HepG2 (cell line): ENCODE data around the gene INTU. TPM values are rescaled to one million over a fixed set of nuclear protein-coding genes. Genes with fewer than 3 reads are reported as not detected.
A peak's percentile ranks its signal among the peaks of the same experiment; 100 is the strongest.

Source experiments
- ATAC-seq: fragments of 200-7000 bp; cut with Tn5 transposase; 3 replicates; pipeline ENCODE4 v1.9.1; 2020; ENCODE audit warnings: mild to moderate bottlenecking, moderate library complexity
- BruUV-seq: library from RNA; stranded (reverse); fragments of 400-500 nt; replicated peaks from 2 replicates; lab custom pipeline; 2021; lab: Mats Ljungman, UMichigan
- CTCF ChIA-PET: fragments of 300-600 bp; formaldehyde crosslinking; extraction: SDS; loops from one replicate; lab custom pipeline; 2021; ENCODE audit warnings: low total read pairs, inconsistent platforms, low intra/inter-chr PET ratio; lab: Yijun Ruan, JAX
- POLR2A ChIA-PET: fragments of 350-600 bp; sonication (Branson Sonifier 250); formaldehyde crosslinking; loops from one replicate; lab custom pipeline; 2020; ENCODE audit warnings: antibody characterized with exemption, inconsistent platforms; lab: Yijun Ruan, JAX
- DNase-seq: peaks from one replicate; pipeline ENCODE4 v3.0.0-alpha.2; 2015; ENCODE audit warnings: low spot score
- FAIRE-seq: peaks from 3 replicates; lab custom pipeline; 2011; peaks lifted over from hg19 to GRCh38; lab: Jason Lieb, UNC
- H2AFZ ChIP-seq: one replicate; pipeline ENCODE4 v1.6.1; 2011; ENCODE audit warnings: low read length, inconsistent platforms
- H3K27ac ChIP-seq: fragments of 300-600 bp; 3 replicates; pipeline ENCODE4 v1.8.0; 2011; ENCODE audit warnings: mixed run types, mild to moderate bottlenecking, mixed read lengths, low read length, inconsistent platforms; ENCODE audit not compliant: insufficient read depth; ENCODE audit errors: extremely low read length
- H3K27me3 ChIP-seq, 2 experiments: fragments of 200-600 bp in 1 of 2; 2 replicates in 1 of 2; 3 replicates in 1 of 2; pipeline versions ENCODE4 v1.6.0 to v1.8.0; 2011; ENCODE audit warnings: low read length in 2 of 2, mild to moderate bottlenecking in 2 of 2, moderate library complexity in 2 of 2, inconsistent platforms in 1 of 2; ENCODE audit not compliant: insufficient read depth in 2 of 2, control insufficient read depth in 1 of 2
- H3K36me3 ChIP-seq, 2 experiments: fragments of 200-600 bp in 1 of 2; replicated peaks in 1 of 2; 2 replicates in 1 of 2; 3 replicates in 1 of 2; pipeline versions ENCODE4 v1.5.1 to v1.8.0; 2011; ENCODE audit warnings: low read length in 2 of 2, inconsistent platforms in 1 of 2; ENCODE audit not compliant: insufficient read depth in 2 of 2, control insufficient read depth in 1 of 2
- H3K4me1 ChIP-seq: 2 replicates; pipeline ENCODE4 v1.5.1; 2012; ENCODE audit warnings: low read length, inconsistent platforms; ENCODE audit not compliant: insufficient read depth
- H3K4me2 ChIP-seq: 2 replicates; pipeline ENCODE4 v1.6.0; 2011; ENCODE audit warnings: low read depth, low read length, inconsistent platforms
- H3K4me3 ChIP-seq, 3 experiments: fragments of 200-600 bp in 1 of 3; sonication (generic), shearing (Covaris generic) in 1 of 3; replicated peaks in 1 of 3; 2 replicates each; pipeline ENCODE4 v1.5.1; 2011 to 2016; ENCODE audit warnings: low read length in 3 of 3, inconsistent platforms in 2 of 3, low read depth in 2 of 3, mild to moderate bottlenecking in 2 of 3, control low read depth in 1 of 3, mixed read lengths in 1 of 3; ENCODE audit not compliant: insufficient read depth in 1 of 3
- H3K79me2 ChIP-seq: one replicate; pipeline ENCODE4 v1.6.1; 2011; ENCODE audit warnings: low read length, inconsistent platforms; ENCODE audit not compliant: insufficient read depth
- H3K9ac ChIP-seq: 2 replicates; pipeline ENCODE4 v1.6.0; 2011; ENCODE audit warnings: mild to moderate bottlenecking, low read depth, low read length, inconsistent platforms; ENCODE audit not compliant: insufficient read depth
- H3K9me3 ChIP-seq: 2 replicates; pipeline ENCODE4 v1.5.1; 2012; ENCODE audit warnings: mild to moderate bottlenecking, low read length
- H4K20me1 ChIP-seq: 2 replicates; pipeline ENCODE4 v1.6.0; 2011; ENCODE audit warnings: inconsistent platforms, mild to moderate bottlenecking, low read length, moderate library complexity; ENCODE audit not compliant: insufficient read depth
- ARID3A ChIP-seq: IDR thresholded peaks from 2 replicates; pipeline ENCODE4 v1.6.1; 2012; ENCODE audit warnings: low read depth, low read length, improper control_type of control experiment
- CEBPB ChIP-seq: IDR thresholded peaks from 2 replicates; pipeline ENCODE4 v1.6.1; 2011; ENCODE audit warnings: low read depth, low read length, improper control_type of control experiment, borderline replicate concordance
- HOXA9 ChIP-seq: sonication (generic); formaldehyde crosslinking; IDR thresholded peaks from 2 replicates; pipeline ENCODE4 v1.8.1; 2022; ENCODE audit warnings: missing genetic modification reagents, mild to moderate bottlenecking, moderate library complexity, borderline replicate concordance
- MED13 ChIP-seq: sonication (generic); formaldehyde crosslinking; IDR thresholded peaks from 2 replicates; pipeline ENCODE4 v1.5.0; 2020; ENCODE audit warnings: missing genetic modification reagents
- SMC3 ChIP-seq: IDR thresholded peaks from 2 replicates; pipeline ENCODE4 v1.6.1; 2011; ENCODE audit warnings: low read length, improper control_type of control experiment
- STAG1 ChIP-seq: sonication (generic); formaldehyde crosslinking; IDR thresholded peaks from 2 replicates; pipeline ENCODE4 v1.4.0; 2020; ENCODE audit warnings: missing genetic modification reagents
- WGBS: methylation state at CpG from one replicate; pipeline ENCODE4 v1.1.6; 2017; ENCODE audit warnings: low lambda C conversion rate; 5-methylcytosine and 5-hydroxymethylcytosine counted together
- in situ Hi-C: cut with HindIII; loops from 2 replicates; pipeline ENCODE4 v1.10.0; 2017; ENCODE audit warnings: low pct_unique_long_range_greater_than_20kb; ENCODE audit not compliant: extremely low pct_ligation_motif_present
- intact Hi-C: fragments of 100-400 bp; cut with micrococcal nuclease; formaldehyde crosslinking; loops from one replicate; pipeline ENCODE4 v1.10.0; 2022; ENCODE audit not compliant: unreplicated experiment
- polyA plus RNA-seq, 8 experiments: library from polyadenylated mRNA; depleted of rRNA in 3 of 8; stranded (reverse) in 7 of 8; unstranded in 1 of 8; fragments of >200 nt; fragmentation: Illumina TruSeq in 4 of 8; extraction: Trizol in 4 of 8; gene quantifications; 2 replicates each; pipeline versions ENCODE4 v1.2.1 to v1.2.3, GENCODE V29; 2011 to 2016; ENCODE audit warnings: low read depth in 4 of 8, missing spikeins in 1 of 8, mixed read lengths in 1 of 8; ENCODE audit not compliant: insufficient read depth in 1 of 8
- total RNA-seq, 5 experiments: library from RNA; depleted of rRNA; stranded (reverse); fragments of >200 nt; fragmentation: Illumina TruSeq; extraction: Trizol; gene quantifications; 2 replicates each; pipeline ENCODE4 v1.2.3, GENCODE V29; 2016; ENCODE audit warnings: low read depth in 1 of 5

INTU gene
- total and polyA plus RNA-seq, 2 of the 13 experiments (the other 11 are each of a cell fraction or from before 2014, with no cell fraction given), result 5.3 to 6.2 TPM

DNA sequence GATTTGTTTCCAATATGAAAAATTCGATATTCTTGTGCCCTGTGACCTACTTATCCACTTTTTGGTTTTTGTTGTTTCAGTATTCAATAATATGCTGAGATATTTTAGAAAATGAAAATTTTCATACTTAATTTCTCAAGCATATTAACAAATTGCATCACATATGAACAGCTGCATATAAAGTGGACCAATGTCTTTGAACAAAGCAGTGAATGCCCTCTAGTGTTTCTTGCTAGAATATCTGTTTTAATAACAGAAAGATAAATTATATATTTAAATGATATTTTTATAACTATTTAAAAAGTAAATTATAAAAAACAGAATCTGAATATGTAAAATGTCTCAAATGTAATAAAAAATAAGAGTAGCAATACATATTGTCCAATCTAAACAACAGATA, 31.7 kb upstream of the INTU start:
- WGBS, result 0% methylated on average over 1 of the region's 1 CpG
- ChIA-PET CTCF (no interaction called here), POLR2A (no interaction called here)
- Histone ChIP-seq H4K20me1 (no peaks in the 10 kb centered on the region), H3K27ac (no peak overlapping the region), H3K36me3 (no peaks in the 10 kb centered on the region), H3K79me2 (no peaks in the 10 kb centered on the region), H3K4me2 (no peak overlapping the region), H3K4me3 (no peak overlapping the region), H3K27me3 (no peaks in the 10 kb centered on the region), H3K9me3 (no peaks in the 10 kb centered on the region), H2AFZ (no peak overlapping the region), H3K9ac (no peak overlapping the region), H3K4me1 (peaks cover 16% of the 10 kb centered on the region)
- ATAC-seq (no peak), FAIRE-seq (no peak), DNase-seq (no peak)
- no TSS peak for BruUV-seq
- in situ Hi-C loops (loop anchor here (5.0 kb wide), 1 partner anchor 131 kb away; the partner anchor contains the start of gene SLC25A31), intact Hi-C loops (no loop called here)
- TF ChIP-seq ARID3A (0 out of 2 replicates have a peak, but pooled peaks have one; percentile 21), MED13 (CRISPR knock-in tag) (no peak)
- TF ChIP-seq, all 625 proteins: peak for 1

- ATAC-seq (peak; percentile 64), FAIRE-seq (no peak), DNase-seq (peak; percentile 29)
- H3K4me2 ChIP-seq, result peak overlapping the region; percentile 47; the same call in 1 of the 2 replicates
- WGBS, result 6% methylated on average over 6 of the region's 6 CpGs
- peak; percentile 55 for TF ChIP-seq STAG1 (CRISPR knock-in tag)
- TF ChIP-seq CEBPB, result peak; percentile 44; the same call in 1 of the 2 replicates
- TF ChIP-seq HOXA9 (CRISPR knock-in tag), result no peak
- TF ChIP-seq SMC3, result peak; percentile 57
- CTCF ChIA-PET, result interaction anchor here (1.0 to 2.8 kb wide), 3 partner anchors 127 to 183 kb away, joined by 3 to 43 read pairs (median 5); no protein-coding TSS in a partner anchor
- H3K4me1 ChIP-seq, result peaks cover 6% of the 10 kb centered on the region; the same call in 1 of the 2 replicates
- no peaks in the 10 kb centered on the region for H3K79me2 ChIP-seq
- no peaks in the 10 kb centered on the region for H3K36me3 ChIP-seq
- no peak overlapping the region for H2AFZ ChIP-seq
- no peak overlapping the region for H3K9ac ChIP-seq
- H3K4me3 ChIP-seq, result no peak overlapping the region
- H3K9me3 ChIP-seq, result no peaks in the 10 kb centered on the region
- no TSS peak for BruUV-seq
- no peaks in the 10 kb centered on the region for H3K27me3 ChIP-seq
- H4K20me1 ChIP-seq, result no peaks in the 10 kb centered on the region
- POLR2A ChIA-PET, result no interaction called here
- in situ Hi-C loops, result loop anchor here (5.0 kb wide), 1 partner anchor 127 kb away; the partner anchor contains the start of gene SLC25A31
- H3K27ac ChIP-seq, result no peak overlapping the region
- intact Hi-C loops, result loop anchor here (1.0 kb wide), 2 partner anchors 127 to 183 kb away; no protein-coding TSS in a partner anchor
Observed at GRCh38 chr4:127604949-127605709, 27.6 kb upstream of the INTU start.
